HEK293 (cell line): Measurements from ENCODE around the gene LMNA.

Source experiments
- CTCF ChIA-PET: fragments of 350-600 bp; formaldehyde crosslinking; extraction: SDS; loops from one replicate; lab custom pipeline; 2021; ENCODE audit warnings: antibody characterized with exemption; lab: Yijun Ruan, JAX
- POLR2A ChIA-PET: fragments of 300-600 bp; formaldehyde crosslinking; extraction: SDS; loops from one replicate; lab custom pipeline; 2020; ENCODE audit warnings: antibody characterized with exemption, inconsistent platforms; lab: Yijun Ruan, JAX
- H3K27ac ChIP-seq: fragments of 200-500 bp; sonication (Bioruptor generic); 2 replicates; pipeline ENCODE4 v1.5.1; 2014; ENCODE audit warnings: low read depth, low read length, control low read depth, inconsistent platforms; ENCODE audit errors: extremely low read depth
- H3K36me3 ChIP-seq, 2 experiments: fragments of 200-500 bp in 1 of 2; sonication (Bioruptor generic) in 1 of 2; 1 replicate in 1 of 2; 2 replicates in 1 of 2; pipeline ENCODE4 v1.5.1; 2014 to 2017; ENCODE audit warnings: inconsistent platforms in 2 of 2, low read length in 2 of 2; ENCODE audit not compliant: control insufficient read depth in 2 of 2, insufficient read depth in 1 of 2
- H3K4me1 ChIP-seq: fragments of 200-500 bp; sonication (Bioruptor generic); 2 replicates; pipeline ENCODE4 v1.5.1; 2014; ENCODE audit warnings: mild to moderate bottlenecking, low read length, inconsistent platforms; ENCODE audit not compliant: control insufficient read depth, insufficient read depth
- H3K4me3 ChIP-seq: 2 replicates; pipeline ENCODE4 v1.5.1; 2011; ENCODE audit warnings: low read depth, mild to moderate bottlenecking, control low read depth, low read length, moderate library complexity
- H3K9me3 ChIP-seq: fragments of 200-500 bp; sonication (Bioruptor generic); 2 replicates; pipeline ENCODE4 v1.5.1; 2014; ENCODE audit warnings: low read depth, low read length, inconsistent platforms; ENCODE audit not compliant: control insufficient read depth, insufficient read depth
- GLIS1 ChIP-seq: fragments of 450-650 bp; formaldehyde crosslinking; IDR thresholded peaks from 2 replicates; pipeline ENCODE4 v1.5.1; 2016; ENCODE audit warnings: missing biosample characterization, missing genetic modification characterization
- GLIS2 ChIP-seq: fragments of 450-650 bp; formaldehyde crosslinking; IDR thresholded peaks from 2 replicates; pipeline ENCODE4 v1.5.1; 2016; ENCODE audit warnings: missing biosample characterization, missing genetic modification characterization
- PRDM10 ChIP-seq: fragments of 450-650 bp; formaldehyde crosslinking; IDR thresholded peaks from 2 replicates; pipeline ENCODE4 v1.5.1; 2016; ENCODE audit warnings: missing biosample characterization, missing genetic modification characterization
- RBAK ChIP-seq: fragments of 450-650 bp; formaldehyde crosslinking; IDR thresholded peaks from 2 replicates; pipeline ENCODE4 v1.5.1; 2016; ENCODE audit warnings: missing biosample characterization, missing genetic modification characterization
- ZBTB17 ChIP-seq: fragments of 450-650 bp; formaldehyde crosslinking; IDR thresholded peaks from 2 replicates; pipeline ENCODE4 v1.5.1; 2016; ENCODE audit warnings: missing biosample characterization, missing genetic modification characterization
- ZNF184 ChIP-seq: fragments of 450-650 bp; IDR thresholded peaks from 2 replicates; pipeline ENCODE4 v1.5.1; 2018; ENCODE audit warnings: missing biosample characterization, mild to moderate bottlenecking, missing genetic modification characterization
- ZNF202 ChIP-seq: fragments of 450-650 bp; formaldehyde crosslinking; IDR thresholded peaks from 2 replicates; pipeline ENCODE4 v1.5.1; 2016; ENCODE audit warnings: missing biosample characterization, missing genetic modification characterization, borderline replicate concordance
- ZNF280D ChIP-seq: fragments of 450-650 bp; formaldehyde crosslinking; IDR thresholded peaks from 2 replicates; pipeline ENCODE4 v1.5.1; 2016; ENCODE audit warnings: missing biosample characterization, missing genetic modification characterization
- ZNF398 ChIP-seq: fragments of 450-650 bp; formaldehyde crosslinking; IDR thresholded peaks from 2 replicates; pipeline ENCODE4 v1.5.1; 2017; ENCODE audit warnings: missing biosample characterization, missing genetic modification characterization
- ZNF488 ChIP-seq: fragments of 450-650 bp; formaldehyde crosslinking; IDR thresholded peaks from 2 replicates; pipeline ENCODE4 v1.5.1; 2016; ENCODE audit warnings: missing biosample characterization, missing genetic modification characterization
- ZNF518A ChIP-seq: fragments of 450-650 bp; formaldehyde crosslinking; conservative IDR thresholded peaks from 2 replicates; pipeline ENCODE4 v1.5.1; 2016; ENCODE audit warnings: low read depth, missing biosample characterization, missing genetic modification characterization

LMNA gene

GRCh38 chr1:156067262-156067661, 47.2 kb upstream of the LMNA start:
- no peak for TF ChIP-seq ZNF280D (tag by site-specific recombination)
- TF ChIP-seq ZBTB17 (tag by site-specific recombination) = peak; percentile 91
- POLR2A ChIA-PET = interaction anchor here (1.0 kb wide), 1 partner anchor 123 kb away, joined by 3 read pairs; no protein-coding TSS in a partner anchor
- no peak overlapping the region for H3K4me3 ChIP-seq
- no peaks in the 10 kb centered on the region for H3K36me3 ChIP-seq
- no peaks in the 10 kb centered on the region for H3K9me3 ChIP-seq
- H3K27ac ChIP-seq = no peak overlapping the region
- no peaks in the 10 kb centered on the region for H3K4me1 ChIP-seq
- CTCF ChIA-PET = interaction anchor here (0.6 to 7.2 kb wide), 24 partner anchors 8 to 420 kb away, joined by 3 to 65 read pairs (median 4); partner anchors contain the start of genes ARHGEF2, LAMTOR2 and MEX3A

- Histone ChIP-seq H3K4me3 (no peak overlapping the region), H3K27ac (no peak overlapping the region), H3K36me3 (peaks cover 0 to 2% of the 10 kb centered on the region in 2 experiments; a peak in 1 of 3 replicates), H3K4me1 (peaks cover 5% of the 10 kb centered on the region; the same call in 1 of the 2 replicates), H3K9me3 (no peaks in the 10 kb centered on the region)
- TF ChIP-seq ZNF398 (tag by site-specific recombination) = no peak
- peak; percentile 84 for TF ChIP-seq PRDM10
- peak; percentile 69 for TF ChIP-seq GLIS1
- peak; percentile 35; the same call in 1 of the 2 replicates for TF ChIP-seq GLIS2 (tag by site-specific recombination)
- ChIA-PET CTCF (interaction anchor here (0.6 to 7.2 kb wide), 3 partner anchors 55 to 185 kb away, joined by 3 to 65 read pairs (median 3); no protein-coding TSS in a partner anchor), POLR2A (interaction anchor here (0.7 kb wide), 1 partner anchor 53 kb away, joined by 3 read pairs; no protein-coding TSS in a partner anchor)
Measured at GRCh38 chr1:156069490-156070455, 44.7 kb upstream of the LMNA start.

GRCh38 chr1:156070548-156070947, 44.0 kb upstream of the LMNA start:
- H3K4me3 ChIP-seq = no peak overlapping the region
- H3K4me1 ChIP-seq = peaks cover 7% of the 10 kb centered on the region; the same call in 1 of the 2 replicates
- H3K36me3 ChIP-seq = peaks cover 0 to 2% of the 10 kb centered on the region in 2 experiments; a peak in 1 of 3 replicates
- H3K9me3 ChIP-seq = no peaks in the 10 kb centered on the region
- H3K27ac ChIP-seq = no peak overlapping the region
- POLR2A ChIA-PET = no interaction called here
- CTCF ChIA-PET = interaction anchor here (1.2 kb wide), 1 partner anchor 133 kb away, joined by 3 read pairs; no protein-coding TSS in a partner anchor
- TF ChIP-seq RBAK (tag by site-specific recombination) = no peak
- no peak for TF ChIP-seq ZNF184 (tag by site-specific recombination)
- TF ChIP-seq ZNF488 (tag by site-specific recombination) = no peak
- TF ChIP-seq ZNF202 (tag by site-specific recombination) = no peak
- no peak for TF ChIP-seq ZNF518A (tag by site-specific recombination)
